ENCODE data around the gene NEXMIF. TPM values are rescaled to one million over a fixed set of nuclear protein-coding genes. Genes with fewer than 3 reads are reported as not detected.
"Not testable (repeated sequence)": the region's sequence is repeated elsewhere in the genome, so short reads cannot be mapped to it uniquely, and the experiment has no call there.

NEXMIF gene
- total RNA-seq, 4 donors from 2014 or later, result 1.6 to 2.5 (median 2.1) TPM

DNA sequence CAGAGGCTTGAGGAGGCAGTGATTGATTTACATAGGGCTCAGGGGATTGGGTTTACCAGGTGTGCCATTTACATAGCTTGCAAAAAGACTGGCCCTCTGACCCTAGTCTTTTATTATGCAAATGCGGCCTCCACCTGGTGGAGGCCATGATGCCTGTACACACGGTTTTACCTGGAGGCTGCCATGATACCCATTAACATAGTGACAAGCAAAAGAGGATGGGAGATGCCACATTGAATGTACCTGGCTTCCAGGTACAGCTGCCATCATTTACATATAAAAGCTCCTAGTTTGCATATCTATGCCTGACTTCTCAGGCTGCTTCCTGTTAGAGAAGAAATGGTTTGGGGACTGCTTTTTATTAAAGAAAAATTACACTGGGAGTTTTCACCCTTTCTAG, 72.0 kb downstream of the NEXMIF start:
- no peaks in the 10 kb centered on the region for H3K27me3 ChIP-seq
- no peak overlapping the region for H3K4me3 ChIP-seq (replicated peaks in 1 of 3)
- intact Hi-C loops (cut with DNase I), result no loop called here
- TF ChIP-seq POLR2A (IDR thresholded peaks at IDR 0.05), result no peak
- TF ChIP-seq, protein P1, sequence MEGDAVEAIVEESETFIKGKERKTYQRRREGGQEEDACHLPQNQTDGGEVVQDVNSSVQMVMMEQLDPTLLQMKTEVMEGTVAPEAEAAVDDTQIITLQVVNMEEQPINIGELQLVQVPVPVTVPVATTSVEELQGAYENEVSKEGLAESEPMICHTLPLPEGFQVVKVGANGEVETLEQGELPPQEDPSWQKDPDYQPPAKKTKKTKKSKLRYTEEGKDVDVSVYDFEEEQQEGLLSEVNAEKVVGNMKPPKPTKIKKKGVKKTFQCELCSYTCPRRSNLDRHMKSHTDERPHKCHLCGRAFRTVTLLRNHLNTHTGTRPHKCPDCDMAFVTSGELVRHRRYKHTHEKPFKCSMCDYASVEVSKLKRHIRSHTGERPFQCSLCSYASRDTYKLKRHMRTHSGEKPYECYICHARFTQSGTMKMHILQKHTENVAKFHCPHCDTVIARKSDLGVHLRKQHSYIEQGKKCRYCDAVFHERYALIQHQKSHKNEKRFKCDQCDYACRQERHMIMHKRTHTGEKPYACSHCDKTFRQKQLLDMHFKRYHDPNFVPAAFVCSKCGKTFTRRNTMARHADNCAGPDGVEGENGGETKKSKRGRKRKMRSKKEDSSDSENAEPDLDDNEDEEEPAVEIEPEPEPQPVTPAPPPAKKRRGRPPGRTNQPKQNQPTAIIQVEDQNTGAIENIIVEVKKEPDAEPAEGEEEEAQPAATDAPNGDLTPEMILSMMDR (IDR thresholded peaks at IDR 0.05), result no peak
- H3K9me3 ChIP-seq, result no peaks in the 10 kb centered on the region
- H3K36me3 ChIP-seq, result no peaks in the 10 kb centered on the region
- DNase-seq, result no peak
- WGBS, 2 donors, result 81 to 82% methylated on average over 2 of the region's 2 CpGs
- no peaks in the 10 kb centered on the region for H3K4me1 ChIP-seq
- no peak overlapping the region for H3K27ac ChIP-seq

DNA sequence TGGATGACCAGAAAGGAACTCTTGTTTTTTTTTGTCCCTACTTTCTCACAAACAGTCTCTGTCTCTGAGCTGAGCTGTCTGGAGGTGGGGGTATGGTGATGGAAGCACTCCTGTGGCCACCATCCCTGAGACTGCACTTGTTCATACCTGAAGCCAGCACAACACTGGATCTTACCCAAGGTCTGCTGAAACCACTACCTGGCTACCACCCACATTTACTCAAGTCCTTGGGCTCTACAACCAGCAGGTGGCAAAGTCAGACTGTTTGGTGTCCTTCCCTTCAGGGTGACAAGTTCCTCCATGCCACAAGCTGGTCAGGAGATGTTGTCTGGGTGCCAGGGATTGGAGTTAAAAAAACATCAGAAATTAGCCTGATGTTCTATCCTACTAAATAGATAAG, 89.7 kb downstream of the NEXMIF start:
- peak in 1 of 2 donors; percentile 2 for DNase-seq
- H3K27ac ChIP-seq, result no peak overlapping the region
- H3K4me3 ChIP-seq (replicated peaks in 1 of 3), result no peak overlapping the region

DNA sequence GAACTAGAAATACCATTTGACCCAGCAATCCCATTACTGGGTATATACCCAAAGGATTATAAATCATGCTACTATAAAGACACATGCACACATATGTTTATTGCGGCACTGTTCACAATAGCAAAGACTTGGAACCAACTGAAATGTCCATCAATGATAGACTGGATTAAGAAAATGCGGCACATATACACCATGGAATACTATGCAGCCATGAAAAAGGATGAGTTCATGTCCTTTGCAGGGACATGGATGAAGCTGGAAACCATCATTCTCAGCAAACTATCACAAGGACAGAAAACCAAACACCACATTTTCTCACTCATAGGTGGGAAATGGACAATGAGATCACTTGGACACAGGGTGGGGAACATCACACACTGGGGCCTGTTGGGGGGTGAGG, 105.5 kb downstream of the NEXMIF start:
- 92 to 100% methylated on average over 2 of the region's 2 CpGs for WGBS, 2 donors
- intact Hi-C loops (cut with DNase I); H3K4me1 ChIP-seq; H3K36me3 ChIP-seq; H3K4me3 ChIP-seq (replicated peaks in 1 of 3); H3K27ac ChIP-seq; H3K9me3 ChIP-seq; DNase-seq; H3K27me3 ChIP-seq: not testable (repeated sequence)

More for the DNA sequence above, 89.7 kb downstream of the NEXMIF start:
- intact Hi-C loops (cut with DNase I), result no loop called here
- Histone ChIP-seq H3K36me3 (no peaks in the 10 kb centered on the region), H3K4me1 (no peaks in the 10 kb centered on the region), H3K27me3 (no peaks in the 10 kb centered on the region), H3K9me3 (no peaks in the 10 kb centered on the region)
- TF ChIP-seq POLR2A (IDR thresholded peaks at IDR 0.05), result no peak
- TF ChIP-seq, protein P1 (IDR thresholded peaks at IDR 0.05), result no peak

DNA sequence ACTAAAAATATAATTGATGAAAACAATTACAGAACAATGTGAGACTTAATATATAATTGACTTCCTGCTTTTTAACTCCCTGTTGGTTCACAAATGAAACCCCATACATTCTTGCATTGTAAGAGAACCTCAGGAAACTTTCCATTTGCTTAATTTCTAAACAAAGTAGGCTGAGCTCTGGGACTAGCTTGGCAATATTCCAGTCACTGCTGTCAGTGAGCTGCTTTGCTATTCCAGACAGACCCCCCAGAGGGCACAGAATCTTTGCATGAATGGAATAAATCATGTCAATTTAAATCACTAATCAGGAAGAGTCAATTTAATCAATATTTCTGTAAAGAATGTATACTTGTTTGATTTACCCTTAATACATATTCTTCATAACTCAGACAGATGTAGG, 110.6 kb downstream of the NEXMIF start:
- intact Hi-C loops (cut with DNase I), result no loop called here
- Histone ChIP-seq H3K36me3 (no peaks in the 10 kb centered on the region), H3K9me3 (no peaks in the 10 kb centered on the region), H3K27ac (no peak overlapping the region), H3K4me3 (replicated peaks in 1 of 3) (no peak overlapping the region), H3K4me1 (no peaks in the 10 kb centered on the region), H3K27me3 (no peaks in the 10 kb centered on the region)
- no peak for DNase-seq
- TF ChIP-seq POLR2A (IDR thresholded peaks at IDR 0.05), result no peak
- TF ChIP-seq, protein P1 (IDR thresholded peaks at IDR 0.05), result no peak

DNA sequence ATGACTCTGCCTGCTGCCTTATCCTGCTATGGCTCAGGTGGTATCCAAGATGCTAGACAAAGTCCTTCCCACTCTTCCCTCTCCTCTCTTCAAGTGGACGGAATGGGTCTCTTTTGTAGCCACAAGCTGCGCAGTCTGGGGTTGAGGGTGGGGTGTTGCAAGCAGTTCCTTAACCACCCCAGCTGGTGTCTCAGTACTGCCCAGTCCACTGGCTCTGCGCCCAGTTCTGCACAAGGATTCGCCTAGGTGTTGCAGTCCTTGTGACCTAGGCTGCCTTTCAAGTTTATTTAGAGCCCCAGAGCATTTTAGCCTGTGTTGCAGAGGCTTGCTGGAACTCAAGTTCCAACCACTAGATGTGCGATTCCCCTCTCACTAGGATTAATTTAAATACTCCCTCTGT, 120.7 kb downstream of the NEXMIF start:
- DNase-seq, result no peak
- TF ChIP-seq, protein P1 (IDR thresholded peaks at IDR 0.05), result no peak
- no peak for TF ChIP-seq POLR2A (IDR thresholded peaks at IDR 0.05)
- no peaks in the 10 kb centered on the region for H3K27me3 ChIP-seq
- H3K27ac ChIP-seq, result no peak overlapping the region
- WGBS, 2 donors, result 67 to 80% methylated on average over 1 to 5 of the region's 5 CpGs
- no peaks in the 10 kb centered on the region for H3K4me1 ChIP-seq
- no peak overlapping the region for H3K4me3 ChIP-seq (replicated peaks in 1 of 3)
- intact Hi-C loops (cut with DNase I), result no loop called here
- H3K36me3 ChIP-seq, result no peaks in the 10 kb centered on the region
- no peaks in the 10 kb centered on the region for H3K9me3 ChIP-seq

DNA sequence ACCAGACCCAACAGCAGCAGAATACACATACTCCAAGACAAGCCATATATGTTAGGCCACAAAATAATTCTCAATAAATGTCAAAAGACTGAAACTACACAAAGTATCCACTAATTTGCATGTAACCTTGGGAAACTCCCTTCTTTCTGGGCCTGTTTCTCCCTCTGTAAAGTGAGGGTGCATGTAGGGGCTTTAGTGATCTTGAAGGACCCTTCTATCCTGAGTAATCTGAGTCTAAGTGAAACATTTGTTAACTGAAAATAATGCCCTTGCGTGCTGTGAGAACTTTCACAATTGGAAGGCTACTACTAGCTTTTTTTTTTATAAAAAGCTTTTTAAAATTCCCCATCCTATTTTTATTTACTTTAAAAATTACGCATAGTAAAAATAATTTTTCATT, 125.2 kb downstream of the NEXMIF start:
- no peaks in the 10 kb centered on the region for H3K4me1 ChIP-seq
- no peaks in the 10 kb centered on the region for H3K36me3 ChIP-seq
- WGBS, 2 donors, result 82 to 87% methylated on average over 2 of the region's 2 CpGs
- no peak for TF ChIP-seq POLR2A (IDR thresholded peaks at IDR 0.05)
- TF ChIP-seq, protein P1 (IDR thresholded peaks at IDR 0.05), result no peak
- no peak for DNase-seq
- H3K9me3 ChIP-seq, result no peaks in the 10 kb centered on the region
- intact Hi-C loops (cut with DNase I), result no loop called here
- H3K27ac ChIP-seq, result no peak overlapping the region
- no peaks in the 10 kb centered on the region for H3K27me3 ChIP-seq
- H3K4me3 ChIP-seq (replicated peaks in 1 of 3), result no peak overlapping the region

All from thyroid gland (tissue), 4 donors.